ENCODE measurements around the gene OXNAD1. TPM values are rescaled to one million over a fixed set of nuclear protein-coding genes. Genes with fewer than 3 reads are reported as not detected.

OXNAD1 gene
- total RNA-seq, 2 experiments from 2014 or later, result 18.1 to 18.7 TPM

DNA sequence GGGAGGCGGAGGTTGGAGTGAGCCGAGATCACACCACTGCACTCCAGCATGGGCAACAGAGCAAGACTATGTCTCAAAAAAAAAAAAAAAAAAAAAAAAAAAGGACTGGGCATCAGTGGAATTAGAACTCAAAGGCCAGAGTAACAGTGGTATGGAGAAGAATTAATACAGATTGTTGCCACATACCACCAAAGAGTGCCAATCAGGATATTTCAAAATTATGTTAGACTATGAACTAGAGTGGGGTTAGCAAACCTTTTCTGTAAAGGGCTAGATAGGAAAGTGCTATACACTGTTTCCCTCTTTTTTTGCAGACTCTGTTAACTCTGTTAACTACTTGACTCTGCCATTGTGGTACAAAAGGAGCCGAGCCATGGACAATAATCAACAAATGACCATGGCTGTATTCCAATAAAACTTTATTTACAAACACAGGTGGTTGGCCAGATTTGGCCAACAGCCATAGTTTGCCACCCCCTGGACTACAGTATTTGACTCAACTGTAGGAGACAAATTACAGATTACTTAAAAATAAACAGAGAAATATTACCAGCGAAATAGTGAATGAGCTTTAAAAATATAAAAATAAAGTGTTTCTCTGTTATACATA, 28.9 kb upstream of the OXNAD1 start:
- Histone ChIP-seq H3K9me3 (ENCODE audit: low read length) (no peaks in the 10 kb centered on the region), H3K9me2 (ENCODE audit: insufficient read depth, low read length) (no peaks in the 10 kb centered on the region), H3K4me3 (ENCODE audit: low read depth, low read length, poor library complexity, severe bottlenecking) (no peak overlapping the region), H3K36me3 (ENCODE audit: insufficient read depth, low read length) (no peaks in the 10 kb centered on the region), H3K4me2 (ENCODE audit: low read length) (no peak overlapping the region), H3K27ac (ENCODE audit: low read depth, low read length, poor library complexity, severe bottlenecking) (no peak overlapping the region), H3K79me2 (ENCODE audit: insufficient read depth, low read depth, low read length) (no peaks in the 10 kb centered on the region), H4K20me1 (ENCODE audit: insufficient read depth, low read length) (no peaks in the 10 kb centered on the region), H2AFZ (ENCODE audit: low read length) (no peak overlapping the region), H3K4me1 (ENCODE audit: insufficient read depth, low read length, poor library complexity, severe bottlenecking) (no peaks in the 10 kb centered on the region)
- no TSS peak for BruUV-seq (replicated peaks)
- ChIA-PET CTCF (ENCODE audit: unreplicated experiment) (no interaction called here), POLR2A (no interaction called here)
- DNase-seq (ENCODE audit: low spot score), result no peak
- intact Hi-C loops (cut with micrococcal nuclease; ENCODE audit: unreplicated experiment), result no loop called here
- TF ChIP-seq EZH2phosphoT487 (IDR thresholded peaks at IDR 0.05; ENCODE audit: borderline replicate concordance, low read depth, low read length) (no peak), CTCF (conservative IDR thresholded peaks at IDR 0.05; ENCODE audit: low read length) (no peak)

GRCh38 chr3:16236856-16237393, 28.1 kb upstream of the OXNAD1 start:
- Histone ChIP-seq H2AFZ (ENCODE audit: low read length) (no peak overlapping the region), H3K4me3 (ENCODE audit: low read depth, low read length, poor library complexity, severe bottlenecking) (no peak overlapping the region), H3K4me1 (ENCODE audit: insufficient read depth, low read length, poor library complexity, severe bottlenecking) (no peaks in the 10 kb centered on the region), H3K9me2 (ENCODE audit: insufficient read depth, low read length) (no peaks in the 10 kb centered on the region), H3K9me3 (ENCODE audit: low read length) (no peaks in the 10 kb centered on the region), H4K20me1 (ENCODE audit: insufficient read depth, low read length) (no peaks in the 10 kb centered on the region), H3K27ac (ENCODE audit: low read depth, low read length, poor library complexity, severe bottlenecking) (no peak overlapping the region), H3K36me3 (ENCODE audit: insufficient read depth, low read length) (no peaks in the 10 kb centered on the region), H3K79me2 (ENCODE audit: insufficient read depth, low read depth, low read length) (no peaks in the 10 kb centered on the region), H3K4me2 (ENCODE audit: low read length) (no peak overlapping the region)
- intact Hi-C loops (cut with micrococcal nuclease; ENCODE audit: unreplicated experiment), result no loop called here
- no TSS peak for BruUV-seq (replicated peaks)
- TF ChIP-seq EZH2phosphoT487 (IDR thresholded peaks at IDR 0.05; ENCODE audit: borderline replicate concordance, low read depth, low read length) (no peak), CTCF (conservative IDR thresholded peaks at IDR 0.05; ENCODE audit: low read length) (no peak)
- CTCF ChIA-PET (ENCODE audit: unreplicated experiment), result no interaction called here
- DNase-seq (ENCODE audit: low spot score), result no peak
- POLR2A ChIA-PET, result interaction anchor here (0.7 kb wide), 1 partner anchor 29 kb away, joined by 3 read pairs; no protein-coding TSS in a partner anchor

DNA sequence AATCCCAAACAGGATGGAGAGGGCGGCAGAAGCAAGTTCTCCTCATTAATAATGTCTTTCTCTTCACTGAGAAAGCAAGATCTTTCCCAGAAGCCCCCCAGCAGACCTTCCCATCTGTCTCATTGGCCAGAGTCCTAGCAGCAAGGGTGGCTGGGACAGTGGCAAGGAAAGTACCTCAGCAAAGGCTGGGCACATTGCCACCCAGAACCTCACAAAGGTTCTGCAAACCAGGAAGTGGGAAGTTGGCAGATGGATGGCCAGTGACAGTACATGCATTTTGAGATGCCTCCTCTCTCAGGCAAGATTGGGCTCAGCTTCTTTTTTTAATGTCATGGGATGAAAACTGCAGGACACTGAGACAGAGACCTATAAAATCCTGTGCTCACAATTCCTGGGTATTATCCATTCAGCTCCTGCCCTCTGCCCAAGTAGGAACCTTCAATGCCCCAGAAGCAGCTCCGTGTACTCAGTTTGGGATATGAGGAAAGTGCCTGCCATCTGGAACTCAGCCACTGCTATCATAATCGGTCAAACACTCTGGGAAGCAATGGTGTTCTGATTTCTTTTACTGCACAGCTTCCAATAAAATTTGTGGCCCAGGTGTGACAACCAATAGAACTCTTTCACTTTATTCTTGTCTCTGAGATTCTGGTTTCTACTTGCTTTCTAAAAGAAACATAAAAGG, 25.8 kb upstream of the OXNAD1 start:
- Histone ChIP-seq H3K9me3 (ENCODE audit: low read length) (no peaks in the 10 kb centered on the region), H3K4me3 (ENCODE audit: low read depth, low read length, poor library complexity, severe bottlenecking) (no peak overlapping the region), H3K36me3 (ENCODE audit: insufficient read depth, low read length) (no peaks in the 10 kb centered on the region), H3K79me2 (ENCODE audit: insufficient read depth, low read depth, low read length) (no peaks in the 10 kb centered on the region), H2AFZ (ENCODE audit: low read length) (no peak overlapping the region), H3K4me2 (ENCODE audit: low read length) (no peak overlapping the region), H3K4me1 (ENCODE audit: insufficient read depth, low read length, poor library complexity, severe bottlenecking) (no peaks in the 10 kb centered on the region), H3K27ac (ENCODE audit: low read depth, low read length, poor library complexity, severe bottlenecking) (no peak overlapping the region), H3K9me2 (ENCODE audit: insufficient read depth, low read length) (no peaks in the 10 kb centered on the region), H4K20me1 (ENCODE audit: insufficient read depth, low read length) (no peaks in the 10 kb centered on the region)
- TF ChIP-seq EZH2phosphoT487 (IDR thresholded peaks at IDR 0.05; ENCODE audit: borderline replicate concordance, low read depth, low read length) (no peak), CTCF (conservative IDR thresholded peaks at IDR 0.05; ENCODE audit: low read length) (no peak)
- ChIA-PET CTCF (ENCODE audit: unreplicated experiment) (no interaction called here), POLR2A (no interaction called here)
- no peak for DNase-seq (ENCODE audit: low spot score)
- intact Hi-C loops (cut with micrococcal nuclease; ENCODE audit: unreplicated experiment), result no loop called here
- no TSS peak for BruUV-seq (replicated peaks)

Data from OCI-LY7 (cell line).